CD4-positive, alpha-beta T cell treated with Interleukin-21 for 1 hour (primary cell): ENCODE data around the gene ZYX.
A peak's percentile ranks its signal among the peaks of the same experiment; 100 is the strongest.

ENCODE experiments used
- DNase-seq: peaks from one replicate; pipeline ENCODE4 v3.0.0-alpha.2; 2020

ZYX gene

DNA sequence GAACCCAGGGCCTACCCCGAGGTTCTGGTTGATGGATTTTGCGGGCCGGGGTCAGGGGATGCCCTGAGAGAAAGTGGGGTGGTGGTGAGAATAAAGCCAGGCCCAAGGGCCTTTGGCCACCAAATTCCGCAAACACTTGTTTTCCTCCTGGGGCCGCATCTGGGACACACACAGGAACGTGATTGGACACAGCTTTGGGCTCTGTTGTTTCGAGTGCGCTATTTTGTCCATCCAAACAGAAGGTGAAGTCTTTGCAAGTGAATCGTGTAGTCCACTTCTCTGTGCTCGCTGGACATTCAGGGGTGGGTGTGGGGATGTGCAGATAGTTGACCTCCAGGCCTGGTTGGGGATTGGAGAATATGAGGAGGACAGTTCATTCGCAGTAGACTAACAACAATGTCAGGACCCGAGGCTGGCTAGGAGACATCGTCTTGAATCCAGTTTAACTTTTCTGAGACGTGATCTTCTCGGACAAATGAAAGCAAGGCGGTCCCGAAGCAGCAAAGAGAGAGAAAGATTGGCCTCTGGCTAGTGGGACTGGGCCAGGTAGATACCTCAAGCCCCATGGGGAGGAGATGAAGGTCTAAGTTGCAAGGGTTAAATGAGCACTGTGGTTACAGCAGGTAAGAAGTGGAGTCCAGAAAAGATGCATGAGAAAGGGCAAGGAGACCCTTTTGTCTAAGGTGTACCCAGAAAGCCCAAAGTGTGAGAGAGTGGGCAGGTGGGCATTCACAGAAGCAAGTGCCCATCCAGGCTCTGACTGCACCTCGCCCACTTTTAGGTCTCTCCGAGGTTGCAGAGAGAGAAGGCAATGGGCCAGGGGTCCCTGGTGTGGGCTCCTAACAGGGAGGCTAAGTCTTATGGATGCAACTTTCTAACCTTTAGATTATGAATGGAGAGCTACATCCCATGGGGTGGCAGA lies 17.9 kb upstream of the ZYX start:
- no peak for DNase-seq

GRCh38 chr7:143367972-143368371 lies 13.2 kb upstream of the ZYX start:
- no peak for DNase-seq

DNA sequence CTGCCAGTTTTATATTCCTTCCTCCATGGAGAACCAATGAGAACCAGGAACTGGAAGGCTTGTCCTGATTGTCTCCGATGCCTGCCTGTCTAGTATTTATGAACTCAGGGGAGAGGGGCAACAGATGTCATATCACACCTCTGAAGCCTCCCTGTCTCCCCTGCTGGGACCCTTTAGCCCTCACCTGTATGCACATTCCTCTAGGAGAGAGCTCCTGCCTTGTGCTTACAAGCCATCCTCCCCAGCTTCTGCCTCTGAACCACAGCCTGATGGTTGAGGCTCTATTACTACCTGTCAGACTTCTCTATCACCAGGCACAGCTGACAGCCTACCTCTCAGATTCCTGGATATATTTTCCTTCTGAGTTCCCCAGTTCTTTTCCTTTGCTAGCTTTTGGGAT lies 12.8 kb upstream of the ZYX start:
- DNase-seq = no peak

DNA sequence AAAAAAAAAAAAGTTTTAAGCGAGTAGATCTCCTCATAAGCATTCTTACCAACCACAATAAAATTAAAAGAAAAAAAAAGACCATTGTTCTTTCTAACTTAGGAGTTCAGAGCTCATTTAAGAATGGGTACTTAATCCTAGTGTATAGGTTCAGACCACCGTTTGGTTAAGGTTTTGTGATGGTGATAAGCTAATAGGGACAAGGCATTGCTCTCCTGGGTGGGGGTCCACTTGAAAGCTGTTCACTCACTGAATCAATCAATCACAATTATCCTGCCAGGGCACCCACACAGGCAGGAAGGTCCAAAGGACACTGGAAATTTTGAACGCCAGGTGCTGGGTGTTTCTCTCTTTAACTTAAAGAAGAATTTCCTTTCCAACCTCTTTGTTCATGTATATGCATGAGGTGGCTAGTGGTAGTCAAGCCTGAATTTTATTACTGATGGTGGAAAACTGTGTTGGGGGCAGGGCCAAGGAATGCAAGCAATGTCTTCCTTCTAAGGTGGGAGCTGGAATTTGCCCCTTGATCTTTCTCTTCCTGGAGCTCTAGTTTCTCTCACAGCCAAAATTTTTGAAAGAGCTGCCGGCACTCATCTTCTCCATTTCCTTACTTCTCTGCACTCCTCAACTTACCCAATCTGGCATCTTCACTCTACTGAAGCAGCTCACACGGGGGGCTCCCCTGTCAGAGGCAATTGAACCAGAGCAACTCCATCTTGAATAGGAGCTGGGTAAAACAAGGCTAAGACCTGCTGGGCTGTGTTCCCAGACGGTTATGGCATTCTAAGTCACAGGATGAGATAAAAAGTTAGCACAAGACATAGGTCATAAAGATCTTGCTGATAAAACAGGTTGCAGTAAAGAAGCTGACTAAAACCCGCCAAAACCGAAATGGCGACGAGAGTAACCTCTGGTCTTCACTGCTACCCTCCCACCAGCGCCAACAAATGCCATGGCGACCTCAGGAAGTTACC lies 11.2 kb upstream of the ZYX start:
- no peak for DNase-seq

DNA sequence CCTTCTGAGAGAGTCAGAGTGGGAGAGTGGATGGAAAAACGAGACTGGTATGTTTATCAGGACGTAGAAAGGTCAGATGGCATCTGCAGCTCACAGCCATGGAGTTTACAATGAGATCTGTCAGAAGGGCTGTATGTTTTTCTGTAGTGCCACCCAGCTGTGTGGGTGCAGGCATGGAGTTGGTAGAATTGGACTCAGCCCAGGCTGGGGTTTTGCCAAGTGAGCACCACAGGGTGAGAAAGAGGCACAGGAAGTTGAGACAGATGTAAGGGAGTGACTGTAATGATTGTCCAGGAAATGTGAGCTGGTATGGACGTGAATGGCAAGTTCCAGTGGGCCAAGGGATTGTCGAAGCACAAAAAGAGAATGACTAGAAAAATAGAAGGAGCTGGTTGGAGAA lies 9.1 kb upstream of the ZYX start:
- DNase-seq = peak; percentile 58

DNA sequence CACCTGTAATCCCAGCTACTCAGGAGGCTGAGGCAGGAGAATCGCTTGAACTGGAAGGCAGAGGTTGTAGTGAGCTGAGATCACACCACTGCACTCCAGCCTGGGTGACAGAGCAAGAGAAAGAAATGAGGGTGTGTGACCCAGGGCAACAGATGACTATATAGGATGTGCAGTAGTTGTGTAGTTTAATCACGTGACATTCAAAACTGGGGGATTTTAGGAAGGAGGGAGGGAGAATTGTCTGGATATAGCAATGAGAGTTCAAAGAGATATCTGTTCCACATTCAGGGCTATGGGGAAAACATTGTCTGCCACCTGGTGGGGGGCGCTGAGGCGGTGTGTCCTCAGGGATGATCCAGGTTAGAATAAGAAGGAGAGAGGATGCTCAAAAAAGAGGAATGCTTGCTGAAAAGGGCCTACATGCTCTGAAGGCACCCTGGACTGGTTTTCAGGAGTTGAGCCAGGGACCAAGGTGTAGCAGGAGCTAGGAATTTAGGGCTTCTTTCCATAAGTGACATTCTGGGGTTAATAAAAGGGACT lies 7.8 kb upstream of the ZYX start:
- no peak for DNase-seq

DNA sequence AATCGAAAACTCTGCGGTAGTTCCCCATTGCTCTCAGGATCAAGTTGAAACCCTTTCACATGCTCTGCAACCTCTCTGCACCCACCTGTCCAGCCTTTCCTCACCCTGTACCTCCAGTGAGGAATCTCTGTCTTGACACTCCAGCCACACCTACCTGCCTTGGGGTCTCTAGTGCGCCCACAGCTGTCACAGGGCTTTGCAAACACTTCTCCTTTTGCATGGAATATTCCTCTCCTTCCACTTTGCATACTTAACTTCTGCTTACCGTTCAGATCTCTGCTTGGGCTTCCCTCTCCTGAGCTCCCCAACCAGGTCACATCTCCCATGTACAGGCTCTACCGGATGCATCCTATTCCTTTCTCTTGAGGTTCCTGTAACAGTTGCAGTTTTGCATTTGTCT lies 6.6 kb upstream of the ZYX start:
- no peak for DNase-seq

- peak; percentile 65 for DNase-seq
Measured at GRCh38 chr7:143375298-143376034, 5.7 kb upstream of the ZYX start.

DNA sequence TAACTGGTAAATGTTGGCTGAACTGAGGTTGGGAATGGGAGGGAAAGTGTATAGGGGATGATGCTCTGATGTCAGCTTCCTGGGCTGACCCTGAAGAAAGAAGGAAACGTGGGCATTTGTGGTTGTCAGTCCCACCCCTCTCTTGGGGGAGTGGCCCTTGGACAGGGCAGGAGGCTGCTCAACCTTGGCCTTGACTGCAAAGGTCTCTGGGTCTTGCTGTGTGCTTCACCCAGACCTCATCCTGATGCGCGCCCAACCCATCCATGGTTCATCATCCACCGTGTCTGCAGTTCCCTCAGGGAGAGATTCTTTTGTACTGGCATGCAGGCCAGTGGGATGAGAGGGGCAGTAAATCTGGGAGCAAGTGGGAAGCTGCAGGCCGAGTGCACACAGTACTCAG lies 4.7 kb upstream of the ZYX start:
- no peak for DNase-seq

DNA sequence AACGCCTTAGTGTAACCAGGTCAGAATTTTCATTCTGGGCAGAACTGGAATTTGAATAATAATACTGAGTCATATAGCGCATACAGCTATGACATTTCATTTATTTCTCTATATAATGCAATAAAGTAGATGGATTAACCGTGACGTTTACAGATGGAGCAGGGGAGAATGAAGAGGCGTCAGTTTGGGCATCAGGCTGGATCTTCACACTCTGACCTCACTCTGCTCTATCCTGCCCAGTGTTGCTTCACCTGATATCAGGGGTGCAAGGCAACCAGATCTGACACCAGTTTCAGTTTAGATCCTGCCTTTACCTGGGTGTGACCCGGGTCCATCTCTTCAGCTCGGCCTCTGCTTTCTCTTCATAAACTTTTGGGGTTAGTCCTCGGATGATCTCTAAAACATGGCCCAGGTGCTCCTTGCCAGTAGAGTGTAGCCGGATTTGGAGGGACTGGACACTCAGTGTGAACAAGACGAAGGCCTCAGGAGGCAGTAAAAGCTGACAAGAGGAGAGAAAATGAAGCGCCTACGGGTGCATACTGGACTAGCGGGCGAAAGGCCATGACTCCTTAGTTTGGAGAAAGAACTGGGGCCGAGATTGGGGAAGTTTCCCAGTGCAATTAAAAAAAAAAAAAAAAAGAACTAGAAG lies 1.4 kb upstream of the ZYX start:
- DNase-seq = no peak

DNA sequence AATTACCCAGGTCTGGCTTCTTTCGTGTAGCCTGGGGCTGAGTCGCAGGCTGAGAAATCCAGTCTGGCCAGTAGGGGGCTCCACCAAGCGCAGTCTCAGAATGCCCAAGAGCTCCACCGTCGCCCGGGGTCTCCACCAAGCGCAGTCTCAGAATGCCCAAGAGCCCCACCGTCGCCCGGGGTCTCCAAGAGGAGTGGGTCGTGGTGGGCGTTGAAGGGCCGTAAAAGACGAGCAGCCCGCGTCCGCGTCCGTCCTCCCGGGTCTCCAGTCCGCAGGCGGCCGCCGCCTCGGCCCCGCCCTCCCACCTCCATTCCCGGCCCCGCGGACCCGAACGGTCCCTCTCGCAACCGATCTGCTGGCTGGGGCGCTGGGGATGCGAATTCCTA lies 892 bp upstream of the ZYX start:
- peak; percentile 90 for DNase-seq

DNA sequence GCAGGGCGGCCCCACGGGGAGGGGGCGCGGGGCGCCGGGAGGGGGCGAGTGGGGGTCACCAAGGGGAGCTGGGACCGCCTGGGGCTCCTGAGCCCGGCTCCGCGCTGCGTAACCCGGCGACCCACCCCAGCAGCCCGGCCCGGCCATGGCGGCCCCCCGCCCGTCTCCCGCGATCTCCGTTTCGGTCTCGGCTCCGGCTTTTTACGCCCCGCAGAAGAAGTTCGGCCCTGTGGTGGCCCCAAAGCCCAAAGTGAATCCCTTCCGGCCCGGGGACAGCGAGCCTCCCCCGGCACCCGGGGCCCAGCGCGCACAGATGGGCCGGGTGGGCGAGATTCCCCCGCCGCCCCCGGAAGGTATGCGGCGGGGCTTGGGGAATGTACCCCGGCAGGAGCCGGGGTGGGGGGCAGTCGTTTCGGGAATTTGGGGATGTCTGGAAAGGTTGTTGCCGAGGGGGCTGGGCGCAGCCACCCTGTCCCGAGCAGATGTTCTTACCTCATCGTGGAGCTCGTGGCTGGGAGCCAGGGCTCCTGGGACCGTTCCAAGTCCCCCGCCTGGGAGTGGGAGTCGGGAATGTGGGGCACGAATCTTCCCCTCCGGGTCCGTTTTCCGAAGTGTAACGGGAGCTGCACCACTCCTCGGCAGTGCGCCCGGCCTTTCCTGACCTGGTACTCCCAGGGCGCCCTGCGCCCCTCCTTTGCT lies 431 bp downstream of the ZYX start:
- DNase-seq = no peak

DNA sequence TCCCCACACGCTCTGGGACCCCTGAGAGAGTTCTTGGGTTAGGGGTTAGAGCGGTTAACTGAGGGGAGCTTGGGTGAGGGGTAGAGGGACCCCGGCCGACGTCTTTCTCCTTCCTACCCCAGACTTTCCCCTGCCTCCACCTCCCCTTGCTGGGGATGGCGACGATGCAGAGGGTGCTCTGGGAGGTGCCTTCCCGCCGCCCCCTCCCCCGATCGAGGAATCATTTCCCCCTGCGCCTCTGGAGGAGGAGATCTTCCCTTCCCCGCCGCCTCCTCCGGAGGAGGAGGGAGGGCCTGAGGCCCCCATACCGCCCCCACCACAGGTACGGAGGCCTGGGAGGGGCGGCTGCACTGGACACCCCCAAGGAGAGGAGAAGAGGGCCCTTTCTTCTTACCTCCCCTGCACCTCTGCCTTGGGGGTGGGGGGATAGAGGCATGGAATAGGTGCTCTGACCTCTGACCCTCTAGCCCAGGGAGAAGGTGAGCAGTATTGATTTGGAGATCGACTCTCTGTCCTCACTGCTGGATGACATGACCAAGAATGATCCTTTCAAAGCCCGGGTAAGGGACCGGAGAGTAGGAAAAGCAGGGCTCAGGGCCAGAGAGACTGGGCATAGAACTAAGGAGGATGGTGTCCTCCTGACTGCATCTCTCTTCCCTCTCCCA lies 1.1 kb downstream of the ZYX start:
- DNase-seq = no peak

GRCh38 chr7:143382791-143383641 lies 1.9 kb downstream of the ZYX start:
- DNase-seq = no peak

GRCh38 chr7:143383642-143383957 lies 2.5 kb downstream of the ZYX start:
- no peak for DNase-seq

- DNase-seq = no peak
Measured at GRCh38 chr7:143384148-143384547, 3.0 kb downstream of the ZYX start.

GRCh38 chr7:143384661-143385631 lies 3.8 kb downstream of the ZYX start:
- DNase-seq = no peak

GRCh38 chr7:143385891-143386781 lies 5.0 kb downstream of the ZYX start:
- peak; percentile 66 for DNase-seq
